K562 (cell line): ENCODE results near the gene KBTBD2. TPM values are rescaled to one million over a fixed set of nuclear protein-coding genes. Genes with fewer than 3 reads are reported as not detected.

ENCODE experiments used
- BCOR ChIP-seq: fragments of 450-650 bp; IDR thresholded peaks from 2 replicates; pipeline ENCODE4 v1.6.1; 2016
- BRF1 ChIP-seq: IDR thresholded peaks from 3 replicates; pipeline ENCODE4 v1.6.1; 2011; ENCODE audit warnings: borderline replicate concordance, mild to moderate bottlenecking; ENCODE audit not compliant: insufficient read length; ENCODE audit errors: extremely low read depth
- CEBPZ ChIP-seq: fragments of 150-350 bp; IDR thresholded peaks from 2 replicates; pipeline ENCODE4 v1.6.1; 2014; ENCODE audit warnings: low read depth, mild to moderate bottlenecking, low read length, borderline replicate concordance
- CHAMP1 ChIP-seq: fragments of 450-650 bp; IDR thresholded peaks from 2 replicates; pipeline ENCODE4 v1.6.1; 2016; ENCODE audit warnings: mild to moderate bottlenecking
- E2F6 ChIP-seq, 2 experiments: IDR thresholded peaks; 2 replicates each; pipeline ENCODE4 v1.6.1; 2011; ENCODE audit warnings: borderline replicate concordance in 1 of 2, control low read depth in 1 of 2, low read depth in 1 of 2, low read length in 1 of 2, mild to moderate bottlenecking in 1 of 2, mixed read lengths in 1 of 2, moderate library complexity in 1 of 2; ENCODE audit not compliant: insufficient read depth in 1 of 2, insufficient read length in 1 of 2, poor library complexity in 1 of 2, severe bottlenecking in 1 of 2; ENCODE audit errors: extremely low read depth in 1 of 2
- ELF2 ChIP-seq: fragments of 250-450 bp; sonication (Bioruptor Pico); IDR thresholded peaks from 2 replicates; pipeline ENCODE4 v1.5.0; 2021; ENCODE audit warnings: mild to moderate bottlenecking
- ELK3 ChIP-seq: fragments of 450-650 bp; formaldehyde crosslinking; IDR thresholded peaks from 2 replicates; pipeline ENCODE4 v1.4.0; 2020; ENCODE audit warnings: mild to moderate bottlenecking
- EP300 ChIP-seq: IDR thresholded peaks from 2 replicates; pipeline ENCODE4 v1.6.1; 2012; ENCODE audit warnings: low read length, improper control_type of control experiment
- EWSR1 ChIP-seq: fragments of 450-650 bp; IDR thresholded peaks from 2 replicates; pipeline ENCODE4 v1.6.1; 2018; ENCODE audit warnings: borderline replicate concordance, mild to moderate bottlenecking, low read depth, moderate library complexity; ENCODE audit not compliant: partially characterized antibody
- FOXM1 ChIP-seq, 2 experiments: fragments of 450-650 bp in 1 of 2; sonication (generic) in 1 of 2; formaldehyde crosslinking in 1 of 2; IDR thresholded peaks; 2 replicates each; pipeline versions ENCODE4 v1.6.1 to v1.9.0; 2017 to 2022; ENCODE audit warnings: low read depth in 2 of 2, mild to moderate bottlenecking in 2 of 2, missing genetic modification reagents in 1 of 2, moderate library complexity in 1 of 2
- HDAC1 ChIP-seq, 2 experiments: fragments of 450-650 bp; IDR thresholded peaks; 2 replicates each; pipeline ENCODE4 v1.6.1; 2016 to 2017; ENCODE audit warnings: inconsistent platforms in 1 of 2, mild to moderate bottlenecking in 1 of 2, moderate library complexity in 1 of 2
- HNRNPL ChIP-seq: fragments of 200-400 bp; formaldehyde crosslinking; IDR thresholded peaks from 2 replicates; pipeline ENCODE4 v1.6.1; 2017; ENCODE audit warnings: low read depth, mild to moderate bottlenecking, low read length
- NCOA6 ChIP-seq: fragments of 450-650 bp; IDR thresholded peaks from 2 replicates; pipeline ENCODE4 v1.6.1; 2017; ENCODE audit warnings: mild to moderate bottlenecking
- NR2C2 ChIP-seq, 2 experiments: fragments of 200-800 bp in 1 of 2; sonication (Bioruptor generic) in 1 of 2; sonication (generic) in 1 of 2; formaldehyde crosslinking in 1 of 2; IDR thresholded peaks; 2 replicates each; pipeline versions ENCODE4 v1.6.1 to v1.8.0; 2016 to 2022; ENCODE audit warnings: mild to moderate bottlenecking in 1 of 2, missing compliant biosample characterization in 1 of 2, missing genetic modification characterization in 1 of 2, missing genetic modification reagents in 1 of 2
- POLR2B ChIP-seq: fragments of 450-650 bp; IDR thresholded peaks from 2 replicates; pipeline ENCODE4 v1.6.1; 2018; ENCODE audit warnings: low read depth; ENCODE audit not compliant: partially characterized antibody
- RNF2 ChIP-seq: sonication (generic); IDR thresholded peaks from 2 replicates; pipeline ENCODE4 v1.6.1; 2016
- SRSF3 ChIP-seq: fragments of 200-400 bp; formaldehyde crosslinking; IDR thresholded peaks from 2 replicates; pipeline ENCODE4 v1.6.1; 2016; ENCODE audit warnings: mild to moderate bottlenecking, low read length, moderate library complexity; ENCODE audit not compliant: insufficient read depth
- ZC3H4 ChIP-seq: sonication (generic); formaldehyde crosslinking; IDR thresholded peaks from 2 replicates; pipeline ENCODE4 v1.9.0; 2021; ENCODE audit warnings: missing genetic modification reagents, borderline replicate concordance
- ZNF354B ChIP-seq: fragments of 250-450 bp; sonication (Bioruptor Pico); IDR thresholded peaks from 2 replicates; pipeline ENCODE4 v1.4.0; 2020
- polyA plus RNA-seq, 8 experiments: library from polyadenylated mRNA; depleted of rRNA in 4 of 8; stranded (reverse) in 5 of 8; unstranded in 3 of 8; fragments of >200 nt; fragmentation: Nextera tagmentation in 2 of 8; fragmentation: Illumina TruSeq in 1 of 8; extraction: Ambion mirVana in 2 of 8; extraction: Trizol in 1 of 8; gene quantifications; 2 replicates each; pipeline versions ENCODE4 v1.2.1 to v1.2.3, GENCODE V29; 2011 to 2014; ENCODE audit warnings: inconsistent platforms in 1 of 8, missing spikeins in 1 of 8
- total RNA-seq, 7 experiments: library from RNA; depleted of rRNA in 6 of 7; stranded (reverse); fragments of >200 nt in 6 of 7; fragmentation: Illumina TruSeq in 2 of 7; extraction: Trizol in 2 of 7; gene quantifications; 2 replicates each; pipeline versions ENCODE4 v1.2.1 to v1.2.3, GENCODE V29; 2011 to 2021; ENCODE audit warnings: low replicate concordance in 1 of 7

Gene KBTBD2
- total and polyA plus RNA-seq, 9 of the 15 experiments (the other 6 are each of a cell fraction or from before 2014, with no cell fraction given) = 22.8 to 62.2 (median 30.8) TPM

GRCh38 chr7:32892521-32893206, 1.1 kb upstream of the KBTBD2 start (continued):
- TF ChIP-seq POLR2B (no peak), SRSF3 (no peak), NR2C2 (CRISPR knock-in tag; IDR thresholded peaks at IDR 0.05) (no peak), NR2C2 (tag; IDR thresholded peaks at IDR 0.05) (peak; percentile 61), ZNF354B (CRISPR knock-in tag) (no peak), EP300 (peak; percentile 67; the same call in 1 of the 2 replicates), HDAC1 (IDR thresholded peaks at IDR 0.05) (no peak), HNRNPL (no peak), CHAMP1 (peak; percentile 14; the same call in 1 of the 2 replicates), CEBPZ (no peak), ELK3 (CRISPR knock-in tag) (no peak), RNF2 (0 out of 2 replicates have a peak, but pooled peaks have one; percentile 3), BRF1 (no peak), NCOA6 (no peak), E2F6 (IDR thresholded peaks at IDR 0.05; ENCODE audit: borderline replicate concordance in 1 of 2, extremely low read depth in 1 of 2, insufficient read depth in 1 of 2, insufficient read length in 1 of 2, low read depth in 1 of 2, low read length in 1 of 2, poor library complexity in 1 of 2, severe bottlenecking in 1 of 2) (peak in 1 of 2 experiments; percentile 5), ELF2 (CRISPR knock-in tag) (peak; percentile 54; the same call in 1 of the 2 replicates), BCOR (peak; percentile 14; the same call in 1 of the 2 replicates), ZC3H4 (0 out of 2 replicates have a peak, but pooled peaks have one; percentile 54), FOXM1 (IDR thresholded peaks at IDR 0.05; ENCODE audit: low read depth) (no peak), FOXM1 (CRISPR knock-in tag; IDR thresholded peaks at IDR 0.05; ENCODE audit: low read depth) (no peak), EWSR1 (no peak)
